Measurements from ENCODE around the gene SRR. TPM values are rescaled to one million over a fixed set of nuclear protein-coding genes. Genes with fewer than 3 reads are reported as not detected.

SRR gene
- polyA plus RNA-seq, 1 donor from 2014 or later, result 69.0 TPM

DNA sequence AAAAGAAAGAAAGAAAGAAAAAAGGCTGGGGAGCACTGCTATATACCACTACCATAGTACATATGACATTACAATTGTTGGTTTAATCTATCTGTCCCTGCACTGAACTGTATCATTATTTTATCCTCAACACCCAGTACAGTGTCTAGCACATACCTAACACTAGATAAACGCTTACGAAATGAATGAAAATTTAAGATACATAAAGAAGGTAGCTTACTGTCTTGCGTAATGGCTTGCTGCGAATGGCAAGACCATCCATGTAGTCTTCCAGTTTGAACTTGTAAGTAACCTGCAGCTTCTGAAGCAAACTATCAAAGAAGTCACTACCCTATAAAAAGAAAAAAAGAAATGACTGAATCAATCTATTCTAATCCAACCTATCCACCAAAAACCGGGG is 6.7 kb upstream of the SRR start:
- H4K20me1 ChIP-seq (ENCODE audit: insufficient read depth), result no peaks in the 10 kb centered on the region
- H3K9me3 ChIP-seq (ENCODE audit: low read length), result no peaks in the 10 kb centered on the region
- H3K4me2 ChIP-seq (ENCODE audit: low read length), result no peak overlapping the region
- H3K9ac ChIP-seq (ENCODE audit: low read length), result no peak overlapping the region
- no peaks in the 10 kb centered on the region for H3F3A ChIP-seq (ENCODE audit: insufficient read depth, low read length, poor library complexity, severe bottlenecking)
- H3K36me3 ChIP-seq (ENCODE audit: insufficient read depth, low read length), result peaks cover 13% of the 10 kb centered on the region
- H3K79me2 ChIP-seq (replicated peaks; ENCODE audit: insufficient read depth, low read length), result peaks cover 40% of the 10 kb centered on the region
- no peaks in the 10 kb centered on the region for H3K9me2 ChIP-seq (ENCODE audit: insufficient read depth, low read length)
- H3K27me3 ChIP-seq (ENCODE audit: insufficient read depth, low read depth, low read length), result no peaks in the 10 kb centered on the region
- TF ChIP-seq SMC3 (conservative IDR thresholded peaks at IDR 0.05; ENCODE audit: poor library complexity) (no peak), MXI1 (conservative IDR thresholded peaks at IDR 0.05; ENCODE audit: poor library complexity, severe bottlenecking) (no peak), EP300 (conservative IDR thresholded peaks at IDR 0.05; ENCODE audit: poor library complexity, severe bottlenecking) (no peak)
- H3K4me3 ChIP-seq (ENCODE audit: low read length), result no peak overlapping the region
- no peak overlapping the region for H2AFZ ChIP-seq (ENCODE audit: low read depth, low read length)
- H3K27ac ChIP-seq (ENCODE audit: low read length), result no peak overlapping the region

DNA sequence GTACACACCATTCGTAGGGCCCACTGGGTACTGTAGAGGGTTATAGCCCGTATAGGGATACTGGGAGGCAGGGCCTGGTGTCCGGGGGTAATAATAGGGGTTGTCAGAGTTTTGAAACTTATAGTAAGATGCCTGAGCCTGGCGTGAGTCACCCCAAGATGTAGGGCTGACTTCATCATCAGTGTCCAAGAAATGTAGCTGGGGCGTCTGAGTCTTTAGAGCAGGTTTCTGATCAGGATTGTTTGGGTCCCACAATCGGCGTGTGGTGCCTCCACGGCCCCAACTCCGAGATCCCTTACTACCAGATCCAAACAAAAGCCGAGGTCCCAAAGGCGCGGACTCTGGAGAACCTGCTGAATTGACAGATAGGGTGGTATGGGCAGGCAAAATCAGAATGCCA is 4.6 kb upstream of the SRR start:
- H3K4me3 ChIP-seq (ENCODE audit: low read length), result no peak overlapping the region
- peaks cover 8% of the 10 kb centered on the region for H3K36me3 ChIP-seq (ENCODE audit: insufficient read depth, low read length)
- no peaks in the 10 kb centered on the region for H3K27me3 ChIP-seq (ENCODE audit: insufficient read depth, low read depth, low read length)
- no peaks in the 10 kb centered on the region for H3K9me2 ChIP-seq (ENCODE audit: insufficient read depth, low read length)
- no peaks in the 10 kb centered on the region for H3K9me3 ChIP-seq (ENCODE audit: low read length)
- TF ChIP-seq MXI1 (conservative IDR thresholded peaks at IDR 0.05; ENCODE audit: poor library complexity, severe bottlenecking), result no peak
- TF ChIP-seq EZH2 (IDR thresholded peaks at IDR 0.05; ENCODE audit: borderline replicate concordance, insufficient read depth, low read length, poor library complexity, severe bottlenecking), result no peak
- no peak for TF ChIP-seq POLR2AphosphoS5 (IDR thresholded peaks at IDR 0.05)
- TF ChIP-seq RAD21 (conservative IDR thresholded peaks at IDR 0.05), result no peak
- TF ChIP-seq TAF1 (IDR thresholded peaks at IDR 0.05; ENCODE audit: low read depth), result no peak
- no peak for TF ChIP-seq EP300 (conservative IDR thresholded peaks at IDR 0.05; ENCODE audit: poor library complexity, severe bottlenecking)
- TF ChIP-seq SMC3 (conservative IDR thresholded peaks at IDR 0.05; ENCODE audit: poor library complexity), result no peak
- TF ChIP-seq, protein P1, sequence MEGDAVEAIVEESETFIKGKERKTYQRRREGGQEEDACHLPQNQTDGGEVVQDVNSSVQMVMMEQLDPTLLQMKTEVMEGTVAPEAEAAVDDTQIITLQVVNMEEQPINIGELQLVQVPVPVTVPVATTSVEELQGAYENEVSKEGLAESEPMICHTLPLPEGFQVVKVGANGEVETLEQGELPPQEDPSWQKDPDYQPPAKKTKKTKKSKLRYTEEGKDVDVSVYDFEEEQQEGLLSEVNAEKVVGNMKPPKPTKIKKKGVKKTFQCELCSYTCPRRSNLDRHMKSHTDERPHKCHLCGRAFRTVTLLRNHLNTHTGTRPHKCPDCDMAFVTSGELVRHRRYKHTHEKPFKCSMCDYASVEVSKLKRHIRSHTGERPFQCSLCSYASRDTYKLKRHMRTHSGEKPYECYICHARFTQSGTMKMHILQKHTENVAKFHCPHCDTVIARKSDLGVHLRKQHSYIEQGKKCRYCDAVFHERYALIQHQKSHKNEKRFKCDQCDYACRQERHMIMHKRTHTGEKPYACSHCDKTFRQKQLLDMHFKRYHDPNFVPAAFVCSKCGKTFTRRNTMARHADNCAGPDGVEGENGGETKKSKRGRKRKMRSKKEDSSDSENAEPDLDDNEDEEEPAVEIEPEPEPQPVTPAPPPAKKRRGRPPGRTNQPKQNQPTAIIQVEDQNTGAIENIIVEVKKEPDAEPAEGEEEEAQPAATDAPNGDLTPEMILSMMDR (IDR thresholded peaks at IDR 0.05; ENCODE audit: poor library complexity, severe bottlenecking), result no peak
- TF ChIP-seq, protein P2, sequence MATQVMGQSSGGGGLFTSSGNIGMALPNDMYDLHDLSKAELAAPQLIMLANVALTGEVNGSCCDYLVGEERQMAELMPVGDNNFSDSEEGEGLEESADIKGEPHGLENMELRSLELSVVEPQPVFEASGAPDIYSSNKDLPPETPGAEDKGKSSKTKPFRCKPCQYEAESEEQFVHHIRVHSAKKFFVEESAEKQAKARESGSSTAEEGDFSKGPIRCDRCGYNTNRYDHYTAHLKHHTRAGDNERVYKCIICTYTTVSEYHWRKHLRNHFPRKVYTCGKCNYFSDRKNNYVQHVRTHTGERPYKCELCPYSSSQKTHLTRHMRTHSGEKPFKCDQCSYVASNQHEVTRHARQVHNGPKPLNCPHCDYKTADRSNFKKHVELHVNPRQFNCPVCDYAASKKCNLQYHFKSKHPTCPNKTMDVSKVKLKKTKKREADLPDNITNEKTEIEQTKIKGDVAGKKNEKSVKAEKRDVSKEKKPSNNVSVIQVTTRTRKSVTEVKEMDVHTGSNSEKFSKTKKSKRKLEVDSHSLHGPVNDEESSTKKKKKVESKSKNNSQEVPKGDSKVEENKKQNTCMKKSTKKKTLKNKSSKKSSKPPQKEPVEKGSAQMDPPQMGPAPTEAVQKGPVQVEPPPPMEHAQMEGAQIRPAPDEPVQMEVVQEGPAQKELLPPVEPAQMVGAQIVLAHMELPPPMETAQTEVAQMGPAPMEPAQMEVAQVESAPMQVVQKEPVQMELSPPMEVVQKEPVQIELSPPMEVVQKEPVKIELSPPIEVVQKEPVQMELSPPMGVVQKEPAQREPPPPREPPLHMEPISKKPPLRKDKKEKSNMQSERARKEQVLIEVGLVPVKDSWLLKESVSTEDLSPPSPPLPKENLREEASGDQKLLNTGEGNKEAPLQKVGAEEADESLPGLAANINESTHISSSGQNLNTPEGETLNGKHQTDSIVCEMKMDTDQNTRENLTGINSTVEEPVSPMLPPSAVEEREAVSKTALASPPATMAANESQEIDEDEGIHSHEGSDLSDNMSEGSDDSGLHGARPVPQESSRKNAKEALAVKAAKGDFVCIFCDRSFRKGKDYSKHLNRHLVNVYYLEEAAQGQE (IDR thresholded peaks at IDR 0.05; ENCODE audit: borderline replicate concordance), result no peak
- H3K79me2 ChIP-seq (replicated peaks; ENCODE audit: insufficient read depth, low read length), result peaks cover 49% of the 10 kb centered on the region
- no peak overlapping the region for H3K9ac ChIP-seq (ENCODE audit: low read length)
- no peak overlapping the region for H2AFZ ChIP-seq (ENCODE audit: low read depth, low read length)
- H3F3A ChIP-seq (ENCODE audit: insufficient read depth, low read length, poor library complexity, severe bottlenecking), result no peaks in the 10 kb centered on the region
- H4K20me1 ChIP-seq (ENCODE audit: insufficient read depth), result no peaks in the 10 kb centered on the region
- H3K27ac ChIP-seq (ENCODE audit: low read length), result no peak overlapping the region
- no peak overlapping the region for H3K4me2 ChIP-seq (ENCODE audit: low read length)

DNA sequence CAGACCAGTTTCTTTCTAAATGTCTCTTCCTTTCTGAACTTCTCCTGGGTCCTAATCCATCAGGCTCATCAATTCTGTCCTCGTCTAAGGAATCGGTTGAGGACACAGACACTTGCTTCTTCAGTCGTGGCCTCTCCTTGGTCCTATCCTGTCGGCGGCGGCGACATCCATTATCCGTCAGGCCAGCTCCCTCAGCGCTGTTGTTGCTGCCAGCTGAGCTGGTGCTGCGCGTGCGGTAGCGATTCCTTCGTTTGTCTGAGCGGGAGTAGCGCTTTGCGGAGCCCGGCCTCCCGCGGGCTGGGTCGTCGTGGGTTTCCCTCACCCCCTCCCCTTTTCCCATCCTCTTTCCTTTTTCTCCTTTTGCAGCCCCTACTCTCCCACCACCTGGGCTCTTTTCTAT is 4.0 kb upstream of the SRR start:
- Histone ChIP-seq H4K20me1 (ENCODE audit: insufficient read depth) (no peaks in the 10 kb centered on the region), H3K9me3 (ENCODE audit: low read length) (no peaks in the 10 kb centered on the region), H2AFZ (ENCODE audit: low read depth, low read length) (no peak overlapping the region), H3K79me2 (replicated peaks; ENCODE audit: insufficient read depth, low read length) (peaks cover 49% of the 10 kb centered on the region), H3K4me3 (ENCODE audit: low read length) (no peak overlapping the region), H3F3A (ENCODE audit: insufficient read depth, low read length, poor library complexity, severe bottlenecking) (no peaks in the 10 kb centered on the region), H3K36me3 (ENCODE audit: insufficient read depth, low read length) (peaks cover 8% of the 10 kb centered on the region), H3K27ac (ENCODE audit: low read length) (no peak overlapping the region), H3K9ac (ENCODE audit: low read length) (no peak overlapping the region), H3K4me2 (ENCODE audit: low read length) (no peak overlapping the region), H3K9me2 (ENCODE audit: insufficient read depth, low read length) (no peaks in the 10 kb centered on the region), H3K27me3 (ENCODE audit: insufficient read depth, low read depth, low read length) (no peaks in the 10 kb centered on the region)
- TF ChIP-seq POLR2AphosphoS5 (IDR thresholded peaks at IDR 0.05), result no peak
- TF ChIP-seq MXI1 (conservative IDR thresholded peaks at IDR 0.05; ENCODE audit: poor library complexity, severe bottlenecking), result no peak
- TF ChIP-seq EZH2 (IDR thresholded peaks at IDR 0.05; ENCODE audit: borderline replicate concordance, insufficient read depth, low read length, poor library complexity, severe bottlenecking), result no peak
- TF ChIP-seq, protein P1 (IDR thresholded peaks at IDR 0.05; ENCODE audit: poor library complexity, severe bottlenecking), result no peak
- TF ChIP-seq TAF1 (IDR thresholded peaks at IDR 0.05; ENCODE audit: low read depth), result no peak
- no peak for TF ChIP-seq EP300 (conservative IDR thresholded peaks at IDR 0.05; ENCODE audit: poor library complexity, severe bottlenecking)
- TF ChIP-seq RAD21 (conservative IDR thresholded peaks at IDR 0.05), result no peak
- no peak for TF ChIP-seq SMC3 (conservative IDR thresholded peaks at IDR 0.05; ENCODE audit: poor library complexity)
- TF ChIP-seq, protein P2 (IDR thresholded peaks at IDR 0.05; ENCODE audit: borderline replicate concordance), result no peak
